Choroid plexus epithelial cell (primary cell): ENCODE data around the gene CNN2.
A peak's percentile ranks its signal among the peaks of the same experiment; 100 is the strongest.

Source experiments
- DNase-seq: peaks from one replicate; pipeline ENCODE4 v3.0.0-alpha.2; 2010; ENCODE audit warnings: low read depth
- H3K4me3 ChIP-seq: 2 replicates; pipeline ENCODE4 v1.5.1; 2011; ENCODE audit warnings: low read depth, mild to moderate bottlenecking, control low read depth, low read length, moderate library complexity
- TF ChIP-seq, protein P1 (sequence below): conservative IDR thresholded peaks from 2 replicates; pipeline ENCODE4 v1.5.1; 2011; ENCODE audit warnings: low read depth, mild to moderate bottlenecking, control low read depth, inconsistent platforms, low read length, moderate library complexity

CNN2 gene

GRCh38 chr19:1070576-1070930, 44.1 kb downstream of the CNN2 start:
- TF ChIP-seq, protein P1, sequence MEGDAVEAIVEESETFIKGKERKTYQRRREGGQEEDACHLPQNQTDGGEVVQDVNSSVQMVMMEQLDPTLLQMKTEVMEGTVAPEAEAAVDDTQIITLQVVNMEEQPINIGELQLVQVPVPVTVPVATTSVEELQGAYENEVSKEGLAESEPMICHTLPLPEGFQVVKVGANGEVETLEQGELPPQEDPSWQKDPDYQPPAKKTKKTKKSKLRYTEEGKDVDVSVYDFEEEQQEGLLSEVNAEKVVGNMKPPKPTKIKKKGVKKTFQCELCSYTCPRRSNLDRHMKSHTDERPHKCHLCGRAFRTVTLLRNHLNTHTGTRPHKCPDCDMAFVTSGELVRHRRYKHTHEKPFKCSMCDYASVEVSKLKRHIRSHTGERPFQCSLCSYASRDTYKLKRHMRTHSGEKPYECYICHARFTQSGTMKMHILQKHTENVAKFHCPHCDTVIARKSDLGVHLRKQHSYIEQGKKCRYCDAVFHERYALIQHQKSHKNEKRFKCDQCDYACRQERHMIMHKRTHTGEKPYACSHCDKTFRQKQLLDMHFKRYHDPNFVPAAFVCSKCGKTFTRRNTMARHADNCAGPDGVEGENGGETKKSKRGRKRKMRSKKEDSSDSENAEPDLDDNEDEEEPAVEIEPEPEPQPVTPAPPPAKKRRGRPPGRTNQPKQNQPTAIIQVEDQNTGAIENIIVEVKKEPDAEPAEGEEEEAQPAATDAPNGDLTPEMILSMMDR = peak; percentile 39
- no peak for DNase-seq
- no peak overlapping the region for H3K4me3 ChIP-seq

DNA sequence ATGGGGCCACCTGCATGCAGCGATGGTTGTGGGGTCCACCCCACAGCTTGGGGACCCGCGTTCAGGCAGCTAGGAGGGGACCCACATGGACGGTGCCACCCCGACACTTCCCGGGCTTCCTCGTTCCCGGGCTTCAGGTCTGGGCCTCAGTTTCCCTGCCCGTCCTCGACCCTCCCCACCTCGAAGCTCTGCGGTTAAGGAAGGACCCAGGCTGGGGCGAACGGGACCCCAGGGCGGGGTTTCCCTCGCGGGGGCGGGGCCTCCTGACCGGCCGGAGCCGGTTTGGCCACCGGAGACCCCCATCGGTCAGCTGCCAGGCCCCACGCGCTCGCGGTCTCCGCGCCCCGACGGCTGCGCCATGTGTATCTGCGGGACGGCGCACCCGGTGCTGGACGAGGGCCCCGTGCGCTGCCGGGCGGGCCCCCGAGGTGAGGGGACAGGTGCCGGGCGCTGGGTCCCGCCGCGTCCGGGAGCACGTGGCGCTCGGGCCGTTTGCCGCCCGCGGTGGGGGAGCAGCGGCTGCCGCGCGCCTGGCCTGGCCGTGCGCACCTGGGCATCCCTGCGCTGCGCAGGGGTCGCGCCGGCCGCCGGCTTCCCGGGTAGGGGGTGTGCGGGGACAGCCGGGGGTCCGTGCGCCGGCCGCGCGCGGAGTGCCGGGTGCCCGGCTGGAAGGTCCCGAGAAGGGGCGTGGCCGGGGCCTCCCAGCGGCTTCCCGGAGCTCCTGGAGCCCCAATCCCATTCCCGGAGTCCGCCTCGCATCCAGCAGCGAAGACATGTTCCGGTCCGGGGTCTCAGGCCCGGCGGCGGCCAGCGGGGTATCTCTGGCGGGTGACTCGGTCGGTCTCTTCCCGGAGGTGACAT, 44.8 kb downstream of the CNN2 start:
- TF ChIP-seq, protein P1 = no peak
- H3K4me3 ChIP-seq = no peak overlapping the region
- no peak for DNase-seq

DNA sequence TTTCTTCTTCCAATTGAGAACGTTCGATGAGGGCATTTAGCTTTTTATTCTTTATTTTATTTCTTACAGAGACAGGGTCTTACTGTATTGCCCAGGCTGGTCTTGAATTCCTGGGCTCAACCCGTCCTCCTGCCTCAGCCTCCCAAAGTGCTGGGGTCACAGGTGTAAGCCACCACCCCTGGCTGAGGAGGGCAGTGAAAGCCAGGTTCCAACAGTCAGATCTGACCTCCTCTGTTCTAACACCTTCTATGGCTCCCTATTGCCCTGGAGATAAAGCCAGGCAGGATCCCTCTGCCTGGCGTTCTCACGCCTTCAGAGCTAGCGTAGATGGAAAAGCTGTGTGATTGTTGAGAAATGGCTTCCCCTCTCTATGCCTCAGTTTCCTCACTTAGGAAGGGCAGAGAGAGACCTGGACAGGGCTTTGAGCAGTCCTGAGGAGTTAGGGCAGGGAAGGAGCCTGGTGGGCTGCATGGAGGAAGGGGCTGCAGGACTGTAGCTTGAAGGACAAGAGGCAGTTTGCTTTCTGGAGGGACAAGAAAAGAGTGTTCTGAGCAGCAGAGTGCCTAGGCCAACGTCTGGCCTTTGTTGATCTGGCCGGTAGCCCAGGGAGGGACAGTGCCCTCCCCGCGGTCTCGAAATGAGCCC, 46.1 kb downstream of the CNN2 start:
- DNase-seq = no peak
- no peak overlapping the region for H3K4me3 ChIP-seq
- TF ChIP-seq, protein P1 = no peak

DNA sequence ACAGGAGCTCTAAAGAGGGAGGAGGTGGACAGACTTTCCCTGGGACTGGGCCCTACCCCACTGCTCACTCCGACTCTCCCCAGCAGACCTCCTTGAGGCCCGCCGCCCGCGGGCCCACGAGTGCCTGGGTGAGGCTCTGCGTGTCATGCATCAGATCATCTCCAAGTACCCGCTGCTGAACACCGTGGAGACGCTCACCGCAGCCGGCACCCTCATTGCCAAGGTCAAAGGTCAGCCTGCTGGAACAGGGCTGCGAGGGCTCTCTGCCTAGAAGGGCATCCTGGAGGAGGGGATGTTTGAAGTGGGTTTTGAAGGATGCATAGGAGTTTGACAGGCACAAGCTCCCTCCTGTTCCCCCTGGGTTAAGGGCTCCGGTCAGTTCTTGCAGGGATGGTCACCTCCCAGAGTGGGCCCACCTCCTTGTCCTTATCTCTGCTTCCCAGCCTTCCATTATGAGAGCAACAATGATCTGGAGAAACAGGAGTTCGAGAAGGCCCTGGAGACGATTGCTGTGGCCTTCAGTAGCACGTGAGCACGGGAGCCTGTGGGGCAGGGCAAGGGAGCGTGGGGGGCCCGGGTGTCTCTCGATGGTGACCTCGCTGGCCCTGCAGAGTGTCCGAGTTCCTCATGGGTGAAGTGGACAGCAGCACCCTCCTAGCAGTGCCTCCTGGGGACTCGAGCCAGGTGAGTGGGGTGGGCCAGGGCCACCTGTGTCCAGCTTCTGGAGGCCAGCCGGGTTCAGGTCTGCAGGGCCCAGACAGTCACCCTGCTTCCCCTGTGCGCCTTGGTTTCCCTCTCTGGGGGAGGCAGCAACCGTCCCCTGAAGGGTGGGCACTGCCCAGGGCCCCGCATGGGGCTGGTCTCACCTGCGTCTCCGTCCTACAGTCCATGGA, 46.9 kb downstream of the CNN2 start:
- no peak overlapping the region for H3K4me3 ChIP-seq
- TF ChIP-seq, protein P1 = no peak
- DNase-seq = no peak

DNA sequence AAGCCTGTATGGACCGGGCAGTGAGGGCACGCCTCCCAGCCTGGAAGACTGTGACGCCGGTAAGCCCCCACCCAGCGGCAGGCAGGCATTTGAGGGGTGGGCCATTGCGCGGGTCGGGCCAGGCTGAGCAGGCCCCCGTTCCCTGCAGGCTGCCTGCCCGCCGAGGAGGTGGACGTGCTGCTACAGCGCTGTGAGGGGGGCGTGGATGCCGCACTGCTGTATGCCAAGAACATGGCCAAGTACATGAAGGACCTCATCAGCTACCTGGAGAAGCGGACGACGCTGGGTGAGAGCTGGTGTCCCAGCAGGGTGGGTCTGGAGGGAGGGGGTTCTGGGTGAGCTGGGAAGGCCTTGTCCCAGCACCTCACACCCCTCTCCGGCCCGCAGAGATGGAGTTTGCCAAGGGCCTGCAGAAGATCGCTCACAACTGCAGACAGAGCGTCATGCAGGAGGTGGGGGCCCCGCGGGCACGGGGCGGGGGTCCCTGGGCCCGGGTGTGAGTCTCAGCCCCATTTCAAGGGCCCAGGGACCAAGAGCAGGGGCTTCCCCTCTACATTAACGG, 47.6 kb downstream of the CNN2 start:
- no peak for DNase-seq
- TF ChIP-seq, protein P1 = no peak
- no peak overlapping the region for H3K4me3 ChIP-seq

GRCh38 chr19:1074544-1075283, 48.3 kb downstream of the CNN2 start:
- DNase-seq = no peak
- TF ChIP-seq, protein P1 = no peak
- no peak overlapping the region for H3K4me3 ChIP-seq
